PC-9 (cell line): ENCODE measurements around the gene FAM241A. TPM values are rescaled to one million over a fixed set of nuclear protein-coding genes. Genes with fewer than 3 reads are reported as not detected.
A peak's percentile ranks its signal among the peaks of the same experiment; 100 is the strongest.

Experiments
- BruUV-seq: library from RNA; stranded (reverse); fragments of 400-500 nt; replicated peaks from 2 replicates; lab custom pipeline; 2021; lab: Mats Ljungman, UMichigan
- CTCF ChIA-PET: fragments of 300-600 bp; sonication (Branson Sonifier 250); formaldehyde crosslinking; loops from one replicate; lab custom pipeline; 2022; ENCODE audit warnings: antibody characterized with exemption; lab: Charles Lee
- POLR2A ChIA-PET: fragments of 300-600 bp; sonication (Branson Sonifier 250); formaldehyde crosslinking; loops from one replicate; lab custom pipeline; 2022; ENCODE audit warnings: antibody characterized with exemption; ENCODE audit not compliant: unreplicated experiment; lab: Charles Lee
- DNase-seq, 2 experiments: peaks; one replicate each; pipeline versions ENCODE4 v3.0.0 to v3.0.0-alpha.2; 2015 to 2022; ENCODE audit warnings: mixed read lengths in 1 of 2
- H2AFZ ChIP-seq: fragments of 200-600 bp; sonication (generic); 2 replicates; pipeline ENCODE4 v1.8.1; 2017; ENCODE audit warnings: antibody characterized with exemption
- H3F3A ChIP-seq: fragments of 200-600 bp; sonication (generic); 2 replicates; pipeline ENCODE4 v1.8.1; 2017; ENCODE audit warnings: antibody characterized with exemption, mild to moderate bottlenecking, low read depth; ENCODE audit not compliant: insufficient read depth
- H3K27ac ChIP-seq: fragments of 200-600 bp; sonication (generic); 2 replicates; pipeline ENCODE4 v1.6.1; 2016; ENCODE audit warnings: mixed run types
- H3K27me3 ChIP-seq: fragments of 200-600 bp; sonication (generic); 2 replicates; pipeline ENCODE4 v1.6.1; 2016; ENCODE audit warnings: low read depth, mixed run types; ENCODE audit not compliant: insufficient read depth
- H3K36me3 ChIP-seq: fragments of 200-600 bp; sonication (generic); 2 replicates; pipeline ENCODE4 v1.6.1; 2016; ENCODE audit warnings: low read depth, mixed run types
- H3K4me1 ChIP-seq: fragments of 200-600 bp; sonication (generic); replicated peaks from 2 replicates; pipeline ENCODE4 v1.6.1; 2016; ENCODE audit warnings: mixed run types; ENCODE audit not compliant: insufficient read depth
- H3K4me2 ChIP-seq: fragments of 200-600 bp; sonication (generic); 2 replicates; pipeline ENCODE4 v1.6.1; 2017; ENCODE audit warnings: mixed run types
- H3K4me3 ChIP-seq: fragments of 200-600 bp; sonication (generic); 2 replicates; pipeline ENCODE4 v1.6.1; 2016; ENCODE audit warnings: mixed run types
- H3K79me2 ChIP-seq: fragments of 200-600 bp; sonication (generic); 2 replicates; pipeline ENCODE4 v1.6.1; 2017; ENCODE audit warnings: low read depth, mixed run types
- H3K9me2 ChIP-seq: fragments of 200-600 bp; sonication (generic); 2 replicates; pipeline ENCODE4 v1.8.1; 2017; ENCODE audit warnings: mild to moderate bottlenecking; ENCODE audit not compliant: insufficient read depth
- H3K9me3 ChIP-seq: fragments of 200-600 bp; sonication (generic); 2 replicates; pipeline ENCODE4 v1.8.1; 2016; ENCODE audit warnings: low read depth; ENCODE audit not compliant: insufficient read depth
- H4K20me1 ChIP-seq: fragments of 200-600 bp; sonication (generic); 2 replicates; pipeline ENCODE4 v1.8.1; 2017; ENCODE audit not compliant: insufficient read depth
- EZH2 ChIP-seq: fragments of 200-600 bp; sonication (generic); IDR thresholded peaks from 2 replicates; pipeline ENCODE4 v1.8.0; 2017; ENCODE audit warnings: antibody characterized with exemption, low read depth
- intact Hi-C: fragments of 100-400 bp; cut with micrococcal nuclease; formaldehyde crosslinking; loops from one replicate; pipeline ENCODE4 v1.10.0; 2022; ENCODE audit not compliant: unreplicated experiment
- total RNA-seq: library from RNA; stranded (reverse); gene quantifications from 2 replicates; pipeline ENCODE4 v1.2.3, GENCODE V29; 2021
- TF ChIP-seq, protein P1 (sequence below): fragments of 200-600 bp; sonication (generic); conservative IDR thresholded peaks from 2 replicates; pipeline ENCODE4 v1.6.1; 2017; ENCODE audit warnings: mixed run types, antibody characterized with exemption, mild to moderate bottlenecking, moderate library complexity

Gene FAM241A
- total RNA-seq, 1 experiment from 2014 or later: 1.4 TPM

DNA sequence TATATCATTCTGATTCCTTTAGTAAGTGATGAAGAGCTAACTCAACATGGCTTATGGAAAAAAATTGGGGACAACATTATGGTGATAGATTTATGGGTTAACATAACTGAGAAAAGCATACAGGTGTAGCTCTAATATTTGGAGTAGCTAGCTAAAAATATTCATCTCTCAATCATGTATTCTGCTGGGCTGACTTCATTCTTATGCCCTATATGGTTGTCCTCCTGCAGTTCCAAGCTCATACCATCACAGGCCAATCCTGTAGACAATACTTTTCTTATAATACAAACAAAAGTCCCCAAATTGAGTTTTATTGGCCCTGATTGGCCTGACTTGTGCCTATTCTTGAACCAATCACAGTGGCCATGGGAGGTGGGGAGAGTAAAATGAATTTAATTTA lies 6.7 kb upstream of the FAM241A start:
- Histone ChIP-seq H3K27ac (no peak overlapping the region), H3F3A (no peaks in the 10 kb centered on the region; the same call in 1 of the 2 replicates), H3K4me2 (no peak overlapping the region), H3K79me2 (no peaks in the 10 kb centered on the region), H3K4me3 (no peak overlapping the region), H3K9me3 (no peaks in the 10 kb centered on the region), H3K4me1 (peaks cover 19% of the 10 kb centered on the region), H2AFZ (no peak overlapping the region), H4K20me1 (no peaks in the 10 kb centered on the region), H3K27me3 (no peaks in the 10 kb centered on the region), H3K36me3 (no peaks in the 10 kb centered on the region), H3K9me2 (no peaks in the 10 kb centered on the region)
- ChIA-PET POLR2A (no interaction called here), CTCF (no interaction called here)
- no peak for DNase-seq
- intact Hi-C loops: no loop called here
- TF ChIP-seq, protein P1, sequence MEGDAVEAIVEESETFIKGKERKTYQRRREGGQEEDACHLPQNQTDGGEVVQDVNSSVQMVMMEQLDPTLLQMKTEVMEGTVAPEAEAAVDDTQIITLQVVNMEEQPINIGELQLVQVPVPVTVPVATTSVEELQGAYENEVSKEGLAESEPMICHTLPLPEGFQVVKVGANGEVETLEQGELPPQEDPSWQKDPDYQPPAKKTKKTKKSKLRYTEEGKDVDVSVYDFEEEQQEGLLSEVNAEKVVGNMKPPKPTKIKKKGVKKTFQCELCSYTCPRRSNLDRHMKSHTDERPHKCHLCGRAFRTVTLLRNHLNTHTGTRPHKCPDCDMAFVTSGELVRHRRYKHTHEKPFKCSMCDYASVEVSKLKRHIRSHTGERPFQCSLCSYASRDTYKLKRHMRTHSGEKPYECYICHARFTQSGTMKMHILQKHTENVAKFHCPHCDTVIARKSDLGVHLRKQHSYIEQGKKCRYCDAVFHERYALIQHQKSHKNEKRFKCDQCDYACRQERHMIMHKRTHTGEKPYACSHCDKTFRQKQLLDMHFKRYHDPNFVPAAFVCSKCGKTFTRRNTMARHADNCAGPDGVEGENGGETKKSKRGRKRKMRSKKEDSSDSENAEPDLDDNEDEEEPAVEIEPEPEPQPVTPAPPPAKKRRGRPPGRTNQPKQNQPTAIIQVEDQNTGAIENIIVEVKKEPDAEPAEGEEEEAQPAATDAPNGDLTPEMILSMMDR: no peak
- no peak for TF ChIP-seq EZH2
- no TSS peak for BruUV-seq

GRCh38 chr4:112140536-112140935 lies 4.7 kb upstream of the FAM241A start:
- intact Hi-C loops: no loop called here
- no peaks in the 10 kb centered on the region for H4K20me1 ChIP-seq
- BruUV-seq: no TSS peak
- H3K36me3 ChIP-seq: no peaks in the 10 kb centered on the region
- no peak overlapping the region for H2AFZ ChIP-seq
- no peak overlapping the region for H3K27ac ChIP-seq
- no peak for DNase-seq
- no peaks in the 10 kb centered on the region for H3K27me3 ChIP-seq
- TF ChIP-seq EZH2: no peak
- TF ChIP-seq, protein P1: no peak
- peaks cover 4% of the 10 kb centered on the region; the same call in 1 of the 2 replicates for H3F3A ChIP-seq
- CTCF ChIA-PET: no interaction called here
- POLR2A ChIA-PET: no interaction called here
- H3K9me3 ChIP-seq: no peaks in the 10 kb centered on the region
- H3K4me2 ChIP-seq: peak overlapping the region; percentile 24
- H3K4me1 ChIP-seq: peaks cover 19% of the 10 kb centered on the region
- H3K9me2 ChIP-seq: no peaks in the 10 kb centered on the region
- no peaks in the 10 kb centered on the region for H3K79me2 ChIP-seq
- no peak overlapping the region for H3K4me3 ChIP-seq

- ChIA-PET CTCF (no interaction called here), POLR2A (no interaction called here)
- TF ChIP-seq EZH2: no peak
- TF ChIP-seq, protein P1: no peak
- H3K27me3 ChIP-seq: no peaks in the 10 kb centered on the region
- H3K4me3 ChIP-seq: no peak overlapping the region
- H2AFZ ChIP-seq: no peak overlapping the region
- H3F3A ChIP-seq: peaks cover 4% of the 10 kb centered on the region; the same call in 1 of the 2 replicates
- H3K4me2 ChIP-seq: no peak overlapping the region
- H4K20me1 ChIP-seq: no peaks in the 10 kb centered on the region
- H3K4me1 ChIP-seq: peaks cover 21% of the 10 kb centered on the region
- peaks cover 6% of the 10 kb centered on the region for H3K79me2 ChIP-seq
- no peak for DNase-seq
- no TSS peak for BruUV-seq
- H3K36me3 ChIP-seq: no peaks in the 10 kb centered on the region
- no peak overlapping the region for H3K27ac ChIP-seq
- H3K9me3 ChIP-seq: no peaks in the 10 kb centered on the region
- intact Hi-C loops: no loop called here
- no peaks in the 10 kb centered on the region for H3K9me2 ChIP-seq
Observed at GRCh38 chr4:112141366-112142138, 3.7 kb upstream of the FAM241A start.
